H9 (cell line): ENCODE measurements around the gene PAX3. TPM values are rescaled to one million over a fixed set of nuclear protein-coding genes. Genes with fewer than 3 reads are reported as not detected.

Experiments used
- DNase-seq: peaks from one replicate; pipeline ENCODE4 v3.0.0-alpha.2; 2017
- H2AFZ ChIP-seq: one replicate; pipeline ENCODE4 v1.6.1; 2013; ENCODE audit warnings: mild to moderate bottlenecking, low read length, control low read depth, moderate library complexity
- H2AK5ac ChIP-seq: 2 replicates; pipeline ENCODE4 v1.6.1; 2013; ENCODE audit warnings: low read length, control low read depth, mixed read lengths; ENCODE audit not compliant: insufficient read length
- H2BK120ac ChIP-seq: one replicate; pipeline ENCODE4 v1.6.1; 2013; ENCODE audit warnings: low read depth, mild to moderate bottlenecking, low read length, control low read depth, inconsistent platforms; ENCODE audit not compliant: poor library complexity, severe bottlenecking
- H2BK12ac ChIP-seq: 2 replicates; pipeline ENCODE4 v1.6.1; 2013; ENCODE audit warnings: low read length, control low read depth, mixed read lengths, low read depth; ENCODE audit not compliant: insufficient read length
- H2BK15ac ChIP-seq: 2 replicates; pipeline ENCODE4 v1.6.1; 2013; ENCODE audit warnings: low read depth, low read length, control low read depth
- H2BK20ac ChIP-seq: one replicate; pipeline ENCODE4 v1.6.1; 2013; ENCODE audit warnings: low read depth, mild to moderate bottlenecking, low read length, control low read depth, inconsistent platforms; ENCODE audit not compliant: poor library complexity, severe bottlenecking
- H2BK5ac ChIP-seq: 2 replicates; pipeline ENCODE4 v1.6.1; 2013; ENCODE audit warnings: low read length, control low read depth, mixed read lengths; ENCODE audit not compliant: insufficient read length
- H3K14ac ChIP-seq: 2 replicates; pipeline ENCODE4 v1.6.1; 2013; ENCODE audit warnings: low read length, control low read depth; ENCODE audit not compliant: insufficient read depth
- H3K18ac ChIP-seq: 2 replicates; pipeline ENCODE4 v1.6.1; 2013; ENCODE audit warnings: low read depth, mild to moderate bottlenecking, mixed read lengths, low read length, control low read depth; ENCODE audit not compliant: insufficient read length
- H3K23ac ChIP-seq: 2 replicates; pipeline ENCODE4 v1.6.1; 2013; ENCODE audit warnings: low read length, control low read depth, mixed read lengths, low read depth; ENCODE audit not compliant: insufficient read length
- H3K23me2 ChIP-seq: 2 replicates; pipeline ENCODE4 v1.6.1; 2013; ENCODE audit warnings: low read depth, mild to moderate bottlenecking, mixed read lengths, low read length, control low read depth; ENCODE audit not compliant: insufficient read length, poor library complexity, severe bottlenecking
- H3K27ac ChIP-seq: 2 replicates; pipeline ENCODE4 v1.5.1; 2013; ENCODE audit warnings: low read length, control low read depth, mixed read lengths, low read depth; ENCODE audit not compliant: insufficient read length
- H3K27me3 ChIP-seq: 2 replicates; pipeline ENCODE4 v1.6.1; 2013; ENCODE audit warnings: low read length, control low read depth, inconsistent platforms; ENCODE audit not compliant: insufficient read depth
- H3K4ac ChIP-seq: 2 replicates; pipeline ENCODE4 v1.6.1; 2013; ENCODE audit warnings: low read depth, mild to moderate bottlenecking, control low read depth, inconsistent platforms, low read length, moderate library complexity
- H3K4me1 ChIP-seq: 2 replicates; pipeline ENCODE4 v1.6.1; 2013; ENCODE audit warnings: low read length, control low read depth, inconsistent platforms; ENCODE audit not compliant: insufficient read depth
- H3K4me2 ChIP-seq: 2 replicates; pipeline ENCODE4 v1.6.1; 2013; ENCODE audit warnings: low read length, control low read depth, mixed read lengths; ENCODE audit not compliant: insufficient read length, insufficient read depth
- H3K56ac ChIP-seq: 2 replicates; pipeline ENCODE4 v1.6.1; 2013; ENCODE audit warnings: low read depth, mild to moderate bottlenecking, mixed read lengths, low read length, control low read depth; ENCODE audit not compliant: insufficient read length
- H3K79me1 ChIP-seq: 2 replicates; pipeline ENCODE4 v1.6.1; 2013; ENCODE audit warnings: low read depth, mild to moderate bottlenecking, moderate library complexity, low read length, control low read depth, inconsistent platforms; ENCODE audit not compliant: insufficient read depth, poor library complexity, severe bottlenecking
- H3K79me2 ChIP-seq: 2 replicates; pipeline ENCODE4 v1.6.1; 2013; ENCODE audit warnings: low read length, control low read depth, inconsistent platforms; ENCODE audit not compliant: insufficient read depth
- H3K9ac ChIP-seq: 2 replicates; pipeline ENCODE4 v1.6.1; 2013; ENCODE audit warnings: low read length, control low read depth, mixed read lengths; ENCODE audit not compliant: insufficient read length; ENCODE audit errors: extremely low read depth
- H3K9me3 ChIP-seq: one replicate; pipeline ENCODE4 v1.6.1; 2013; ENCODE audit warnings: low read depth, low read length, inconsistent platforms; ENCODE audit not compliant: control insufficient read depth
- H3T11ph ChIP-seq: one replicate; pipeline ENCODE4 v1.6.1; 2013; ENCODE audit warnings: mild to moderate bottlenecking, low read length, control low read depth, inconsistent platforms
- H4K20me1 ChIP-seq: one replicate; pipeline ENCODE4 v1.6.1; 2013; ENCODE audit not compliant: control insufficient read depth, insufficient read length, insufficient read depth
- H4K5ac ChIP-seq: 2 replicates; pipeline ENCODE4 v1.6.1; 2013; ENCODE audit warnings: low read depth, mild to moderate bottlenecking, mixed read lengths, low read length, control low read depth; ENCODE audit not compliant: insufficient read length
- H4K8ac ChIP-seq: replicated peaks from 2 replicates; pipeline ENCODE4 v1.6.1; 2013; ENCODE audit warnings: low read length, control low read depth, mixed read lengths, low read depth; ENCODE audit not compliant: insufficient read length
- H4K91ac ChIP-seq: 2 replicates; pipeline ENCODE4 v1.6.1; 2013; ENCODE audit warnings: low read depth, mild to moderate bottlenecking, moderate library complexity, mixed read lengths, low read length, control low read depth; ENCODE audit not compliant: insufficient read length
- H3K27ac Mint-ChIP-seq, 3 experiments: 2 replicates in 2 of 3; 3 replicates in 1 of 3; pipeline ENCODE4 v1.8.0; 2020 to 2021; ENCODE audit warnings: mixed read lengths in 3 of 3, mild to moderate bottlenecking in 1 of 3, moderate library complexity in 1 of 3
- H3K27me3 Mint-ChIP-seq: 2 replicates; pipeline ENCODE4 v1.8.0; 2021; ENCODE audit warnings: low read depth, mild to moderate bottlenecking, moderate library complexity, mixed read lengths
- H3K36me3 Mint-ChIP-seq, 3 experiments: 2 replicates in 2 of 3; 3 replicates in 1 of 3; pipeline ENCODE4 v1.8.0; 2020 to 2021; ENCODE audit warnings: low read depth in 3 of 3, mixed read lengths in 3 of 3; ENCODE audit not compliant: insufficient read depth in 1 of 3
- H3K4me1 Mint-ChIP-seq, 2 experiments: 2 replicates each; pipeline ENCODE4 v1.8.0; 2020; ENCODE audit warnings: mixed read lengths in 2 of 2
- H3K4me3 Mint-ChIP-seq, 2 experiments: 2 replicates in 1 of 2; 3 replicates in 1 of 2; pipeline ENCODE4 v1.8.0; 2020 to 2021; ENCODE audit warnings: mild to moderate bottlenecking in 2 of 2, mixed read lengths in 2 of 2, moderate library complexity in 1 of 2
- H3K9me3 Mint-ChIP-seq, 2 experiments: 2 replicates in 1 of 2; 3 replicates in 1 of 2; pipeline ENCODE4 v1.8.0; 2020; ENCODE audit warnings: mild to moderate bottlenecking in 2 of 2, mixed read lengths in 2 of 2, moderate library complexity in 1 of 2
- WGBS: extraction: QIAGEN DNeasy Blood & Tissue Kit; methylation state at CpG from one replicate; pipeline ENCODE4 v1.1.7; 2013; ENCODE audit warnings: missing lambda C conversion rate, low lambda C conversion rate, mixed read lengths; ENCODE audit not compliant: insufficient read length; ENCODE audit errors: extremely low coverage; 5-methylcytosine and 5-hydroxymethylcytosine counted together
- total RNA-seq: library from RNA; stranded (reverse); gene quantifications from 2 replicates; pipeline ENCODE4 v1.2.1, GENCODE V29; 2021
- TF ChIP-seq, protein P1 (sequence below): fragments of 200-600 bp; sonication (generic); conservative IDR thresholded peaks from 3 replicates; pipeline ENCODE4 v1.8.0; 2021; ENCODE audit warnings: antibody characterized with exemption, mild to moderate bottlenecking

Gene PAX3
- total RNA-seq, 1 experiment from 2014 or later: not detected

DNA sequence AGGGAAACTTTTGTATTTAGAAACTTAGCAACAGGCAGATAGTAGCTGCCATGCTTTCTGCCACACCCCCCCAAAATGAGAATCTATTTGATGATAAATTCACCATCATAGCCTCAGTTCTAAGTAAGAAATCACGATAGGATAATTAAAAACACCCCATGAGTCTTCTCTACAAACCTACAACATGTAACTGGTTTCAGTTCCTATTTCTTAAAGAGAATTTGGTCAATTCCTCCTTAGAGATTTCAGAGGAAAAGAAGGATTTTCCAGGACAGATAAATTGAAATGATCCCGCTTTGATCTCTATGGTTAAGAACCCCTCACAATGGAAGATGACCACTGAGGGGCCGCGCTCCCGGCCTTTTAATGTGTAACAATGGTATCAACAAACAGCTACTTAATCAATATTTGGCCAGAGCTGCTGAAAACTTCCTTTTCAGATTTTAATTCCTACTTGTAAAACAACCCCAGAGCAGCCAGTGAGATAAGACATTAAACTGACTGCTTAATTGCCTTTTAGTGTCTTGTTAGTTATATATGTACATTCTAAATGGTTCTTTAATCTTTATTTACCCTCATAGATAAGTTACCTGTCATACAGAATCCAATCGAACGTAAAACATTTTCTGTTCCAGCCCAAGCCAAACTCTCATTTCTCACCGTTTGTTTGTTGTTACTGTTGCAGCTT, 10.1 kb downstream of the PAX3 start:
- Histone ChIP-seq H3K18ac (no peak overlapping the region), H3K4me2 (no peak overlapping the region), H2BK5ac (no peak overlapping the region), H3K23me2 (peaks cover 3% of the 10 kb centered on the region), H2BK20ac (no peak overlapping the region), H2BK120ac (no peak overlapping the region), H3K79me1 (no peaks in the 10 kb centered on the region), H3K79me2 (no peaks in the 10 kb centered on the region), H4K20me1 (no peaks in the 10 kb centered on the region), H3K9me3 (no peaks in the 10 kb centered on the region), H3K27ac (no peak overlapping the region), H3K56ac (no peak overlapping the region), H3K4me1 (peaks cover 6% of the 10 kb centered on the region), H3K27me3 (peaks cover 64% of the 10 kb centered on the region), H3K4ac (no peak overlapping the region), H2BK15ac (no peak overlapping the region), H3K9ac (no peak overlapping the region), H4K8ac (no peak overlapping the region), H3T11ph (no peak overlapping the region), H4K91ac (no peak overlapping the region), H3K23ac (no peak overlapping the region), H2AK5ac (no peak overlapping the region), H4K5ac (no peak overlapping the region), H3K14ac (no peak overlapping the region), H2AFZ (no peak overlapping the region), H2BK12ac (no peak overlapping the region)
- Mint-ChIP-seq H3K36me3 (no peaks in the 10 kb centered on the region), H3K9me3 (peaks cover 0 to 15% of the 10 kb centered on the region in 2 experiments; a peak in 3 of 5 replicates), H3K27me3 (peaks cover 99% of the 10 kb centered on the region), H3K4me3 (peak overlapping the region in 1 of 2 experiments; percentile 66; a peak in 2 of 5 replicates), H3K27ac (no peak overlapping the region), H3K4me1 (peaks cover 24 to 58% of the 10 kb centered on the region in 2 experiments)
- no CpG with 5 or more reads among the region's 8 CpGs for WGBS
- TF ChIP-seq, protein P1, sequence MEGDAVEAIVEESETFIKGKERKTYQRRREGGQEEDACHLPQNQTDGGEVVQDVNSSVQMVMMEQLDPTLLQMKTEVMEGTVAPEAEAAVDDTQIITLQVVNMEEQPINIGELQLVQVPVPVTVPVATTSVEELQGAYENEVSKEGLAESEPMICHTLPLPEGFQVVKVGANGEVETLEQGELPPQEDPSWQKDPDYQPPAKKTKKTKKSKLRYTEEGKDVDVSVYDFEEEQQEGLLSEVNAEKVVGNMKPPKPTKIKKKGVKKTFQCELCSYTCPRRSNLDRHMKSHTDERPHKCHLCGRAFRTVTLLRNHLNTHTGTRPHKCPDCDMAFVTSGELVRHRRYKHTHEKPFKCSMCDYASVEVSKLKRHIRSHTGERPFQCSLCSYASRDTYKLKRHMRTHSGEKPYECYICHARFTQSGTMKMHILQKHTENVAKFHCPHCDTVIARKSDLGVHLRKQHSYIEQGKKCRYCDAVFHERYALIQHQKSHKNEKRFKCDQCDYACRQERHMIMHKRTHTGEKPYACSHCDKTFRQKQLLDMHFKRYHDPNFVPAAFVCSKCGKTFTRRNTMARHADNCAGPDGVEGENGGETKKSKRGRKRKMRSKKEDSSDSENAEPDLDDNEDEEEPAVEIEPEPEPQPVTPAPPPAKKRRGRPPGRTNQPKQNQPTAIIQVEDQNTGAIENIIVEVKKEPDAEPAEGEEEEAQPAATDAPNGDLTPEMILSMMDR: no peak
- no peak for DNase-seq
